HCT116 (cell line): ENCODE measurements around the gene PSMC3. TPM values are rescaled to one million over a fixed set of nuclear protein-coding genes. Genes with fewer than 3 reads are reported as not detected.

Experiments used
- ATAC-seq: fragments of 200-7000 bp; cut with Tn5 transposase; 2 replicates; pipeline ENCODE4 v1.9.1; 2020; ENCODE audit warnings: mild to moderate bottlenecking, moderate library complexity
- BruUV-seq: library from RNA; stranded (reverse); fragments of 400-500 nt; replicated peaks from 2 replicates; lab custom pipeline; 2021; lab: Mats Ljungman, UMichigan
- CTCF ChIA-PET: fragments of 300-600 bp; sonication (Branson Sonifier 250); formaldehyde crosslinking; loops from one replicate; lab custom pipeline; 2021; ENCODE audit warnings: antibody characterized with exemption; lab: Charles Lee
- POLR2A ChIA-PET: fragments of 300-600, 350-600 bp; sonication (Branson Sonifier 250); formaldehyde crosslinking; loops from one replicate; lab custom pipeline; 2021; ENCODE audit warnings: antibody characterized with exemption; lab: Charles Lee
- RAD21 ChIA-PET, 2 experiments: fragments of 300-600 bp; sonication (Branson Sonifier 250); formaldehyde crosslinking; loops; one replicate each; lab custom pipeline; 2023; ENCODE audit warnings: low total read pairs in 2 of 2; ENCODE audit not compliant: uncharacterized antibody in 2 of 2, unreplicated experiment in 2 of 2, low non-redundant PET in 1 of 2; lab: Charles Lee
- DNase-seq: peaks from one replicate; pipeline ENCODE4 v3.0.0-alpha.2; 2010; ENCODE audit warnings: low read depth, low spot score
- H2AFZ ChIP-seq: fragments of 200-600 bp; shearing (Covaris generic), sonication (generic); 2 replicates; pipeline ENCODE4 v1.6.1; 2017; ENCODE audit warnings: low read depth, mixed run types, mixed read lengths, antibody characterized with exemption, low read length; ENCODE audit not compliant: poor library complexity, severe bottlenecking
- H3K27ac ChIP-seq: 2 replicates; pipeline ENCODE4 v1.5.1; 2012; ENCODE audit warnings: low read depth, low read length
- H3K27me3 ChIP-seq: fragments of 200-600 bp; sonication (generic); 2 replicates; pipeline ENCODE4 v1.6.1; 2016; ENCODE audit warnings: mixed run types, low read length, mixed read lengths; ENCODE audit not compliant: insufficient read depth
- H3K36me3 ChIP-seq, 2 experiments: fragments of 200-500 bp in 1 of 2; fragments of 200-600 bp in 1 of 2; sonication (Bioruptor generic) in 1 of 2; sonication (generic) in 1 of 2; 2 replicates each; pipeline versions ENCODE4 v1.5.1 to v1.6.1; 2014 to 2016; ENCODE audit warnings: low read length in 2 of 2, inconsistent platforms in 1 of 2, mixed read lengths in 1 of 2, mixed run types in 1 of 2; ENCODE audit not compliant: insufficient read depth in 2 of 2, control insufficient read depth in 1 of 2
- H3K4me1 ChIP-seq, 2 experiments: fragments of 200-600 bp in 1 of 2; sonication (generic) in 1 of 2; 2 replicates each; pipeline versions ENCODE4 v1.5.1 to v1.6.1; 2012 to 2017; ENCODE audit warnings: low read length in 2 of 2, inconsistent platforms in 1 of 2, mild to moderate bottlenecking in 1 of 2, mixed read lengths in 1 of 2, mixed run types in 1 of 2, moderate library complexity in 1 of 2; ENCODE audit not compliant: insufficient read depth in 2 of 2, control insufficient read depth in 1 of 2
- H3K4me2 ChIP-seq: fragments of 200-600 bp; sonication (generic); 2 replicates; pipeline ENCODE4 v1.6.1; 2017; ENCODE audit warnings: mixed run types, low read length, mixed read lengths
- H3K4me3 ChIP-seq, 2 experiments: fragments of 200-600 bp in 1 of 2; sonication (generic) in 1 of 2; replicated peaks in 1 of 2; 2 replicates each; pipeline ENCODE4 v1.5.1; 2011 to 2016; ENCODE audit warnings: low read length in 2 of 2, control low read depth in 1 of 2, low read depth in 1 of 2, mild to moderate bottlenecking in 1 of 2, mixed read lengths in 1 of 2, mixed run types in 1 of 2
- H3K79me2 ChIP-seq: fragments of 200-600 bp; sonication (generic); 2 replicates; pipeline ENCODE4 v1.6.1; 2017; ENCODE audit warnings: mild to moderate bottlenecking, mixed run types, low read length, moderate library complexity, mixed read lengths; ENCODE audit not compliant: insufficient read depth
- H3K9ac ChIP-seq: fragments of 200-600 bp; sonication (generic); 2 replicates; pipeline ENCODE4 v1.6.1; 2016; ENCODE audit warnings: low read length, mixed read lengths
- H3K9me2 ChIP-seq: fragments of 200-600 bp; sonication (generic), shearing (Covaris generic); 2 replicates; pipeline ENCODE4 v1.6.1; 2017; ENCODE audit warnings: mixed run types, mild to moderate bottlenecking, moderate library complexity; ENCODE audit not compliant: insufficient read depth
- H3K9me3 ChIP-seq, 2 experiments: fragments of 200-500 bp in 1 of 2; fragments of 200-600 bp in 1 of 2; sonication (Bioruptor generic) in 1 of 2; sonication (generic) in 1 of 2; 2 replicates each; pipeline ENCODE4 v1.6.1; 2014 to 2017; ENCODE audit warnings: low read length in 2 of 2, mixed read lengths in 2 of 2, inconsistent platforms in 1 of 2, low read depth in 1 of 2, mild to moderate bottlenecking in 1 of 2, mixed run types in 1 of 2, moderate library complexity in 1 of 2; ENCODE audit not compliant: control insufficient read depth in 1 of 2, insufficient read depth in 1 of 2
- H4K20me1 ChIP-seq: fragments of 200-600 bp; sonication (generic), shearing (Covaris generic); 2 replicates; pipeline ENCODE4 v1.6.1; 2017; ENCODE audit warnings: mixed run types, mild to moderate bottlenecking, moderate library complexity; ENCODE audit not compliant: insufficient read depth
- ATF3 ChIP-seq: IDR thresholded peaks from 2 replicates; pipeline ENCODE4 v1.6.1; 2012
- EZH2 ChIP-seq: fragments of 200-600 bp; sonication (generic); IDR thresholded peaks from 2 replicates; pipeline ENCODE4 v1.6.1; 2017; ENCODE audit warnings: antibody characterized with exemption, mixed run types
- EZH2phosphoT487 ChIP-seq: fragments of 200-600 bp; IDR thresholded peaks from 2 replicates; pipeline ENCODE4 v1.6.1; 2018; ENCODE audit warnings: antibody characterized with exemption, borderline replicate concordance
- FOSL1 ChIP-seq: IDR thresholded peaks from 2 replicates; pipeline ENCODE4 v1.6.1; 2012; ENCODE audit warnings: low read depth
- JUND ChIP-seq: IDR thresholded peaks from 2 replicates; pipeline ENCODE4 v1.6.1; 2012
- POLR2A ChIP-seq: IDR thresholded peaks from 2 replicates; pipeline ENCODE4 v1.7.0; 2011; ENCODE audit warnings: borderline replicate concordance; ENCODE audit not compliant: insufficient read depth, insufficient read length; ENCODE audit errors: extremely low read depth
- POLR2AphosphoS5 ChIP-seq: IDR thresholded peaks from 2 replicates; pipeline ENCODE4 v1.6.1; 2011; ENCODE audit warnings: mild to moderate bottlenecking, low read depth, low read length, moderate library complexity
- RAD21 ChIP-seq: IDR thresholded peaks from 2 replicates; pipeline ENCODE4 v1.6.1; 2012; ENCODE audit warnings: low read depth, mild to moderate bottlenecking
- SIN3A ChIP-seq: IDR thresholded peaks from 2 replicates; pipeline ENCODE4 v1.6.1; 2012; ENCODE audit warnings: low read depth
- SRF ChIP-seq: IDR thresholded peaks from 2 replicates; pipeline ENCODE4 v1.6.1; 2012; ENCODE audit warnings: low read depth
- TCF7L2 ChIP-seq: IDR thresholded peaks from 2 replicates; pipeline ENCODE4 v1.7.0; 2011; ENCODE audit warnings: borderline replicate concordance, inconsistent platforms; ENCODE audit not compliant: insufficient read depth, insufficient read length; ENCODE audit errors: extremely low read depth
- ZBTB33 ChIP-seq: IDR thresholded peaks from 2 replicates; pipeline ENCODE4 v1.6.1; 2011; ENCODE audit warnings: mild to moderate bottlenecking, low read length, moderate library complexity; ENCODE audit not compliant: insufficient replicate concordance; ENCODE audit errors: extremely low read depth
- ZFX ChIP-seq: fragments of 450-650 bp; IDR thresholded peaks from 2 replicates; pipeline ENCODE4 v1.6.1; 2017
- ZNF274 ChIP-seq: fragments of 200-500 bp; sonication (Bioruptor generic); IDR thresholded peaks from 2 replicates; pipeline ENCODE4 v1.6.1; 2014; ENCODE audit warnings: mild to moderate bottlenecking, low read depth, low read length, inconsistent platforms
- intact Hi-C: fragments of 100-400 bp; cut with micrococcal nuclease; formaldehyde crosslinking; loops from 2 replicates; pipeline ENCODE4 v1.10.0; 2022
- total RNA-seq: library from RNA; stranded (reverse); gene quantifications from one replicate; pipeline ENCODE4 v1.2.1, GENCODE V29; 2021; ENCODE audit not compliant: unreplicated experiment

Gene PSMC3
- total RNA-seq, 1 experiment from 2014 or later, result 155 TPM

- ChIA-PET RAD21 (no interaction called here), CTCF (interaction anchor here (1.4 kb wide), 1 partner anchor 34 kb away, joined by 4 read pairs; no protein-coding TSS in a partner anchor), POLR2A (interaction anchor here (1.5 kb wide), 1 partner anchor 34 kb away, joined by 5 read pairs; no protein-coding TSS in a partner anchor)
- H3K27ac ChIP-seq, result peak overlapping the region; percentile 98
- TF ChIP-seq ZFX (peak; percentile 34; the same call in 1 of the 2 replicates), EZH2 (no peak)
- H2AFZ ChIP-seq, result no peak overlapping the region
- peak overlapping the region; percentile 73 for H3K9ac ChIP-seq
- no peaks in the 10 kb centered on the region for H4K20me1 ChIP-seq
- H3K36me3 ChIP-seq, result no peaks in the 10 kb centered on the region
- intact Hi-C loops, result loop anchor here (1.0 to 2.0 kb wide), 2 partner anchors 35 to 138 kb away; partner anchors contain the start of gene MADD
- peak overlapping the region; percentile 78 to 87 for H3K4me3 ChIP-seq
- H3K9me2 ChIP-seq, result no peaks in the 10 kb centered on the region
- H3K27me3 ChIP-seq, result no peaks in the 10 kb centered on the region
- no peak for DNase-seq
- H3K79me2 ChIP-seq, result peaks cover 7% of the 10 kb centered on the region; the same call in 1 of the 2 replicates
- peak; percentile 15 for ATAC-seq
- BruUV-seq, result TSS peak; percentile 54
- H3K4me2 ChIP-seq, result peak overlapping the region; percentile 88
- H3K4me1 ChIP-seq, result peaks cover 25 to 30% of the 10 kb centered on the region in 2 experiments
- no peaks in the 10 kb centered on the region for H3K9me3 ChIP-seq
Measured at GRCh38 chr11:47408598-47409439, 17.4 kb downstream of the PSMC3 start.

- BruUV-seq, result no TSS peak
- peak; percentile 81 for DNase-seq
- POLR2A ChIA-PET, result interaction anchor here (1.5 kb wide), 1 partner anchor 33 kb away, joined by 5 read pairs; no protein-coding TSS in a partner anchor
- peaks cover 7% of the 10 kb centered on the region; the same call in 1 of the 2 replicates for H3K79me2 ChIP-seq
- RAD21 ChIA-PET, result interaction anchor here in 1 of 2 experiments (0.7 kb wide), 1 partner anchor 8 kb away, joined by 3 read pairs; no protein-coding TSS in a partner anchor
- H3K4me1 ChIP-seq, result peaks cover 19 to 22% of the 10 kb centered on the region in 2 experiments
- peak within 1 kb of the TSS; percentile 98 for H3K27ac ChIP-seq
- H3K9ac ChIP-seq, result peak within 1 kb of the TSS; percentile 78
- no peaks in the 10 kb centered on the region for H3K9me2 ChIP-seq
- ATAC-seq, result peak; percentile 88
- H3K36me3 ChIP-seq, result no peaks in the 10 kb centered on the region
- intact Hi-C loops, result loop anchor here (1.0 to 2.0 kb wide), 2 partner anchors 34 to 137 kb away; partner anchors contain the start of gene MADD
- peak within 1 kb of the TSS; percentile 88 for H3K4me2 ChIP-seq
- H3K9me3 ChIP-seq, result no peaks in the 10 kb centered on the region
- no peak within 1 kb of the TSS for H2AFZ ChIP-seq
- CTCF ChIA-PET, result interaction anchor here (1.1 to 1.7 kb wide), 3 partner anchors 9 to 53 kb away, joined by 4 to 8 read pairs (median 5); no protein-coding TSS in a partner anchor
- no peaks in the 10 kb centered on the region for H4K20me1 ChIP-seq
- peak within 1 kb of the TSS; percentile 78 to 87 for H3K4me3 ChIP-seq
- no peaks in the 10 kb centered on the region for H3K27me3 ChIP-seq
- TF ChIP-seq SIN3A (peak; percentile 85), POLR2AphosphoS5 (peak; percentile 89), TCF7L2 (no peak), ZNF274 (no peak), ZBTB33 (peak; percentile 16), RAD21 (peak; percentile 67), ZFX (peak; percentile 50; the same call in 1 of the 2 replicates), ATF3 (no peak), SRF (peak; percentile 83; the same call in 1 of the 2 replicates), EZH2phosphoT487 (no peak), FOSL1 (no peak; the same call in 1 of the 2 replicates), JUND (no peak), POLR2A (peak; percentile 70)
Measured at GRCh38 chr11:47407746-47408590, 18.3 kb downstream of the PSMC3 start, which contains the start of gene SLC39A13. Gene SLC39A13 (plus strand): TSS chr11:47408590. CDS start chr11:47410095, 1,505 bp downstream.
